Raji (cell line): ENCODE measurements around the gene SLC6A3.

Source experiments
- POLR2A ChIP-seq: IDR thresholded peaks from 2 replicates; pipeline ENCODE4 v1.6.1; 2011; ENCODE audit warnings: low read depth, low read length, control low read depth; ENCODE audit not compliant: insufficient read depth

SLC6A3 gene

DNA sequence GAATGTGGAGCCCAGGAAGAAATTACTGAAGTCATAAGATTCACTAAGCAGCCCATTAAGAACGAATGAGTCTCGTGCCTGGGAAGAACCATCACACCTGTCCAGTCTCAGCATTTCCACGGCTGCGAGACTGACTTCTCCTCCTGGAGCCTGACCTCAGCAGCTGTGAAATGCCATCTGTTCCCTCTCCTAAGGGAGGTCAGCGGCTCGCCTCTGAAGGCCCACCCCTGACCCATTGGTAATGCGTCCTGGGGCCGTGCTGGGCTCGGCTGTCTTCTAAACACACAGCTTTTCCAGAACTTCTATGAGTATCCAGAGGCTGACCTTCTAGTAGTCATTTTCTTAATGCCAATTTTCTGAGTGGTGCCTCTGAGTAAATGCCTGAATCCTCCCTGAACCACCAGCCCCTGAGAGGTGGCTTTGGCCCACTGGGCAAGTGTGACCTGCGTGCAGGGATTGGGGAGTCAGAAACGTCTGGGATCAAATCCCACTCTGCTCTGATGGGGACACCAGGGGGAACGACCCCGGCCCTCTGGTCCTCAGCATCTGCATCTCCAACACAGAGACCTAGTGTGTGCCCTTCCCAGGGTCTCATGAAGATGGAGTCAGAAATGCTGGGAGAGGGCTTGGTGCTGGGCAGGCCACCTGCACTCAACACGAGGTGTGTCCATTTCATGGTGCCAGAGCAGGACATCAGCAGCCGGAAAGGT is 5.7 kb downstream of the SLC6A3 start:
- no peak for TF ChIP-seq POLR2A

DNA sequence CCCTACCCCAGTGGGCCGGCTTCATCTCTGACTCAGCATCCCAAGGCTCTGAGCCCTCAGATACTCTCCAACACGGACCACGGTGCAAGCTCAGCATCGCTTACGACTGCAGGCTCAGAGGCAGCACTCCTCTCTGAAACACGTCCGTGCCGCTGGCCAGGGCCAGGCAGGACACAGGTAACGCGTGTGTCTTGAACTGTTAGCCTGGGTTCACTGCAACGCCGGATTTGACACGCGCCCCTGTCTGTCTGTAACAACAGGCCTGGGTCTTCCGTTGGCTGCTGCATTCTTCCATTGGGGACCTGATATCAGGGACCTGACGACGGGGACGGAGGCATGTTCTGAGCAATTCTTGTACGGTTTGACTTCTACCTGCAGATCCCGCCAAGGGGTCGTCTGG is 6.4 kb downstream of the SLC6A3 start:
- TF ChIP-seq POLR2A: no peak

DNA sequence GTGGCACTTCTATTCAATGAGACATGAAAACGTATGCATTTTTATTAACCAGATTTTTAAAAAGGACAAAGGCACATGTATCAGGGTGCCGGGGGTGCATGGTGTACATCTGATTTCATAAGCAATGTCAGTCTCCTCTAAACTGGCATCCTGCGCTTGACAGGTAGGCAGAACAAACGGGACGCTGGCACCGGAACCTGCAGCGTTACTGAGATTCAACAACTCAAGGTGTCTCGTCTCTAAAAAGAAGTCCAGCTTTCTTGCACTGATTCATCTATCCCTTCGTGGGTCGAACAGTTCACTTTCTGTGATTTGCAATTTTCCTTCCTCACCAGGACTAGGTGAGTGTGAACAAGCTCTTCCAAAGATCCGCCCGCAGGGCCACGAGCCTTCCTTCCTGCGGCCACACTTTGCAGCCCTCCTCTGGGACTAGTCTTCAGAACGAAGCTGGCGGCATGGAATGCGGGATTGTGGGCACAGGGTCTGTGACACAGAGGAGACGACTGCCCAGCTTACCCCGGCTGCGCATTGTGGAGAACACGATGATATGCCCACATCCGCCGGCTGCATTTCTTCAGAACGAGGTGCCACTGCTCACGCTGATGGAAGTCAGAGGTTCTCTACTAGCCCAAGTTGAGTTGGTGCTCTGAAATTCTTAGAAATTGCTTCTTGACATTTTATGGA is 7.2 kb downstream of the SLC6A3 start:
- TF ChIP-seq POLR2A: no peak

DNA sequence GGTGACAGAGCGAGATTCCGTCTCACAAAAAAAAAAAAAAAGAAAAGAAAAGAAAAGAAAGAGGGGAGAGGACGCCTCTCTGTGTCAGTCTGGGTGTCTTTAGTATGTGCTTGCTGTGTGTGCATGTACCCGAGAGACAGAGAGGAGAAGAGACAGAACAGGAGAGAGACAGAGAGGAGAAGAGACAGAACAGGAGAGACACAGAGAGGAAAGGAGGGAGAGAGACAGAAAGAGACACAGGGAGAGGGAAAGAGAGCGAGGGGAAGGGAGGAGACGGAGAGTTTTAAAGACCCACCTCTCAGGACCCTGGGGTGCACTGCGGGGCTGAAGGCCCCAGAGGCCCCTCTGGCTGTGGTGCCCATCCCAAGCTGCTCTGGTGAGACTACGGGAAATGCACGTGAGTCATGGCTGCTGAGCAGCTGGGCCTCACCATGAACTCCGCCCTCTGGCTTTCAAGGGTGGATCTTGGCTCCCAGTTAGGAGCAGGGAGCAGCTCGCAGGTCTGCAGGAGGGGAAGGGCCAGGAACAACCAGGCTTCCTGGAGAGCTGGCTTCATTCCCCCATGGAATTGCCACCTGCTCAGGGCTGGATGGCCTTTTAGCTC is 7.9 kb downstream of the SLC6A3 start:
- no peak for TF ChIP-seq POLR2A

DNA sequence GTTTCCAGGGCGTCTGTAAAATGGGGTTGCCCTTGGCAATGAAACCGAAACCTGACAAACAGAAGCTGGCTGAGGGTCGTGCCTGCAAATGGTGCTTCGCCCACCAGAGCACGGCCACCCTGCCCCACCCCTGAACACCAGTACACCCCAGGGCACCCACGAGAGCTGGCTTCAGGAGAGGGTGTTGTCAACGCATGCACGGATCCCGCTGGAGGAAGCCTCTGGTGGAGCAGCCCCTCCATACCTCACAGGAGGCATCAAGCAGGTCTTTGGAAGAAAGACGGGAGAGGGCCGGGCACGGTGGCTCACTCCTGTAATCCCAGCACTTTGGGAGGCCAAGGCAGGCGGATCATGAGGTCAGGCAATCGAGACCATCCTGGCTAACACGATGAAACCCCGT is 8.6 kb downstream of the SLC6A3 start:
- TF ChIP-seq POLR2A: no peak

DNA sequence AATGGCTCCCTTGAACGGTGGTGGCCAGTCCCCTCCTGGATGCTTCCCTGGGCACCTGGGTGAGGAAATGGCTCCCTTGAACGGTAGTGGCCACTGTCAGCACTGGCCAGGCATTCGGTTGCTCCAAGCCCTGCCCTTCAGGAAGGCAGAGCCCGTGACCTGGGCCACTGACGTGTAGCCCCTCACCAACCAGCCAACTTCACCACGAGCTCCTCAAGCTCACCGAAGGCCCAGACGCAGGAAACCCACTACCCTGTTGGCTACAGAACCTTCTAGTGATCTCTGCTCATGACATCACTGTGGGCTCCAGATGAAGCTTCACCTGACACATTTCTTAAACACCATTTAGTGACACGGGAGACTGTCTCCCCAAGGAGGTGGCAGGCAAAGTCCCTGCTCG is 9.2 kb downstream of the SLC6A3 start:
- no peak for TF ChIP-seq POLR2A

DNA sequence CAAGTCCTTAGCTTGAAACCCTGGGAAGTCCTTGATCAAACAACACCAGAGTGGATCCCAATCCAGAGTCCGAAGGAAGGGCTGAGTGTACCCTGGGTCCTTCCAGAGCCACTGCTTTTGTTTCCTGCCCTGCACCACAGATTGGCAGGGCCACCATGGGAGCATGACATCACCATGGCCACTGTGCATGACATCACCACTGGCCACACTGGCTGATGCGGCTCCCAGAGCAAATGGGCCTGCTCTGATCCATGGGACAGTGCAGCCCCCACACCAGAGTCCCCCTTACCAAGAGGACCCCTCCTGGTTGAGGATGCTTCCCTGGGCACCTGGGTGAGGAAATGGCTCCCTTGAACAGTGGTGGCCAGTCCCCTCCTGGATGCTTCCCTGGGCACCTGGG is 9.9 kb downstream of the SLC6A3 start:
- no peak for TF ChIP-seq POLR2A

DNA sequence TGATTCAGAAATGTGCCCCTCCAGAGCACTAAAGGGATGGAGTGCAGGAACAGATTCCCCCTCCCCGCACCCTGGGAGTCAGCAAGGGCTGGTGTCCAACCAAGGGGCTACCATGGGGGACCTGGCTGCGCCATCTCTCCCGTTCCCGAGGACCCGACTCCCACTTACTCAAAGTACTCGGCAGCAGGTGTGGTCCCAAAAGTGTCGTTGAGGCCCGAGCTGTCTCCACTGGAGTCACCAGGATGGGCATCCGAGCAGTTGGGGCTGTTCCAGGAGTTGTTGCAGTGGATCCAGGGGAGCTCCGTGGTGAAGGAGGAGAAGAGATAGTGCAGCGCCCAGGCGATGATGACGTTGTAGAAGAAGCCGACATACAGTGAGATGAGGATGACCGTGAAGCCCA is 12.9 kb downstream of the SLC6A3 start:
- no peak for TF ChIP-seq POLR2A

DNA sequence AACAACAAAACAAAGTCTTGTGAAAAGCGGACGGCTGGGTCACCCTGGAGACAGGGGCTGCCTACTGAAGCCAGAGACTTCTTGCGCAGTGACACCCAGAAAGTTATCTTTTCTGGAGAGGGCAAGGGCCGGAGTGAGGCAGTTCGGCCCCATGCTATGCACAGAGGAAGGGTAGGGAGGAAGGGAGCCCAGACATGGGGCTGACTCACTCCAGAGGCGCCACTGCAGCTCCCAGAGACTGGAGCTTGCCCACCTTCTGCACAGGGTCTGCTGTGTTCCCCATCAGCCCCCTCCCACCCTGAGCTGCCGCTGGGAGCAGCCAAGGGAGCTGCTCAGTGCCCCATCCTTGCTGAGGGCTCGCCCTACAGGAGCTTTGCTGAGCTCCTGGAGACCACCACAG is 13.3 kb downstream of the SLC6A3 start:
- TF ChIP-seq POLR2A: no peak

DNA sequence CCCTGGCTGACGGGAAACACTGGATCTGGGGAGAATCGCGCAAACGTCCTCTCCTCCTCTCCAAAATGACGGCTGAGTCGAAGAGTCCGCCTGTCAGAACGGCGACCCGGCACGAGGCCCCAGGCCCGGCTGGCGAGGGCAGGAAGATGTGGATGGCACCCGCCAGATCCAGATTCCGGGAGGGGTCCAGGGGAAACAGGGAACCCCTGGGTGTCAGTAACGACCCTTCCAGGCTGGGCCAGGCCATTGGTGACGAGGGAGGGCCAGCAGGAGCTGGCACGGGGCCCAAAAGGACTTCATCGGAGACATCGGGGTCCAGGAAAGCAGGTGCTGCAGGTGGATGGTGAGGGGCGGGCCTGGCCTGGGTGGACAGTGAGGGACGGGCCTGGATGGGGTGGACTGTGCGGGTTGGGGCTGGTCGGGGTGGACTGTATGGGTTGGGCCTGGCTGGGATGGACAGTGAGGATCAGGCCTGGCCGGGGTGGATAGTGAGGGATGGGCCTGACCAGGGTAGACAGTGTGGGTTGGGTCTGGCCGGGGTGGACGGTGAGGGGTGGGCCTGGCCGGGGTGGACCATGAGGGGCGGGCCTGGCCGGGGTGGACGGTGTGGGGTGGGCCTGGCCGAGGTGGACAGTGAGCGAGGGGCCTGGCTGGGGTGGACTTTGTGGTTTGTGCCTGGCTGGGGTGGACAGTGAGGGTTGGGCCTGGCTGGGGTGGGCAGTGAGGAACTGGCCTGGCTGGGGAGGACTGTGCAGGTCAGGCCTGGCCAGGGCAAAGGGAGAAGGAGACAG is 14.0 kb downstream of the SLC6A3 start:
- no peak for TF ChIP-seq POLR2A

DNA sequence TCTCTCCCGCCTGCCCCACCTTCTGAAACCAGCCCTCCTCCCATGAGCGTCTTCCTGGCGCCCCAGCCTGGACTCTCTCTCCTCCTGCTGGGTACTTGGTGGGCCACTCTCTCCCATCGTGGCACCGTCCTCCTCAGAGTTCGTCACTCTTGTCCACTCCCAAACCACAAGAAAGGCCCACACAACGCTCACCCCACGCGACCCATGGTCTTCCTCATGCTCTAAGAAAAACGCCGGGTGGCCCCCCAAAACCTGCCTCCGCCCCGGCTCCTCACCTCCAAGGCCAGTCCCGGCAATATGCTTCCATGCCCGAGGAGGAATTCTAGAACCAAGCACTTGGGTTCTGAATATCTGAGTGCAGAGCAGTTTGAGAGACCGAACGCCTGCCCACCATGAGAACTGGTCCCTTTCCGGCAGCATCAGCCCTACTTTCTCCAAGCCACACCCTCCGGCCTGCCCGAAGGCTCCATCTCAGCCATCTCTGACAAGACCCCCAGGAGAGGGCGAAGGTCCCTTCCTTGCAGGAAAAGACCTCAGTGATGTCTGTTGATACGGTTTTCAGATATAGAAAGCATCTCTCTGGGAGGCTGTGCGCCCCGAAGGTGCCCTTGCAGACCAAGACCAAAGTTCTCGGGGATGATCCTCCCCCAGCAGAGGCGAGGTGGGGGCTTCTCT is 15.0 kb downstream of the SLC6A3 start:
- no peak for TF ChIP-seq POLR2A

DNA sequence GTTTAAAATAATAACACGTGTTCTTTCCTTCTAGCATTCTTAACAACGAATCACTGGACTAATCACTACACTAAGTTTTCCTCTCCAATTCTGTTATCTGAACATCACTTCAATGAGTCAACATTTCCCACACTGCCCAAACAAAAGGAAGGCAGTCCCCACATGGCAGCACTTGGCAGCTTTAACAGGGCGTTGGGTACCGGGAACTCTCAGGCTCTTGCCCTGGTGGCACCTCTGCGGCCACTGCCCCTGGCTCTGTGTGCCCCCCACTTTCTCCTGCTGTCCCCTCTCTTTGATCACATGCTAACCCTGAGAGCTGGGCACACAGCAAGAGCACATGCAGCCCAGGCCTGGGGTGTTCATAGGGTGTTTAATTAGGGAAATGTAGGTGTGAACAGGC is 15.7 kb downstream of the SLC6A3 start:
- TF ChIP-seq POLR2A: no peak

DNA sequence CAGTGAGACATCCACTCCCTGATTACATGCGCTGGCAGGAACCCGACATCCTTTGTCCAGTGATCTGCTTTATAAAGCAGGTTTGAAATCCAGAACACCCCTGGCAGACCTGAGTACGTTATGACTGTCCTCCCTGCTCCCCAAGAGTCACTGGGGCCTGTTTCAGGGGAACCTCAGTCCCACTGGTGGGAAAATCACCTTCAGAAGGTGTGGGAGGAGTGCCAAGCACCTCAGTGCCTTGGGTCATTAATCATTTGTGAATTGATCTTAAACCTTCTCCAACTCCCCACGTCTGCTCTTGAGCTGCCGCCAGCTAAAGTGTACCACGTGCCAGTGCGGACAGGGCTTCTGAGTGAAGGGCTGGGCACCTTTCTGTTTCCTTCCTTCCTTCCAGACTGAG is 16.2 kb downstream of the SLC6A3 start:
- TF ChIP-seq POLR2A: no peak

DNA sequence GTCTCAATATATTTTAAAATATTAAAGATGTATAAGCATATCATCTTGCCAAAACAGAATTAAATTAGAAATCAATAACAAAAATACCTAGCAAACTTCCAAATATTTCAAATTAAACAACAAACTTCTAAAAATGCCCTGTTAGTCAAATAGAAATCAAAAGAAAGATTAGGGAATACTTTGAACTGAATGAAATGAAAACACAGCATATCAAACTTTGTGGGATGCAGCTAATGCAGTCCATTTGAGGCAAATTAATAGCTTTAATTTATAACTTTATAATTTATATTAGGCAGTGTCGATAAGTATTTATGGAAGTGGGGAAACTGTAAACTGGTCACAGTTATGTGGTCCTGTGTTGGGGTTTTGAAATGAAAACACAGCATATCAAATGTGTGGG is 17.1 kb downstream of the SLC6A3 start:
- no peak for TF ChIP-seq POLR2A

DNA sequence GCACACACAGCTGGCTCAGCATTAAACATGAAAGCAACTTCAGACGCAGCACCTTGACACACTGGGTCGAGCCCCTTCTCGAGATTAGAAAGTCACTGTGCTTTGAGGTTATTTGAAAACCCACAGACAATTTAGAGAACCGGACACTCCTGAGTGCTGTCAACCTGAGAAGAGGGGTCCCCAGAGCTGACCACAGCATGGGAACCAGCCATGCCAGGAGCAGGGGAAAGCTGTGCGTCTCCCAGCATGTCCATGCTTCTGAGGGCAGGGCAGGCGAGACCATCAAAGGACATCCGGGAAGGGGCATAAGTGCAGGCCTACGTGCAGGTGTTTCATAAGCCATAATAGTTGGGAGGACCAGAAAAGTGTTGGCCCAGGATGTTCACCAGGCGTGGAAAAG is 20.5 kb downstream of the SLC6A3 start:
- TF ChIP-seq POLR2A: no peak

DNA sequence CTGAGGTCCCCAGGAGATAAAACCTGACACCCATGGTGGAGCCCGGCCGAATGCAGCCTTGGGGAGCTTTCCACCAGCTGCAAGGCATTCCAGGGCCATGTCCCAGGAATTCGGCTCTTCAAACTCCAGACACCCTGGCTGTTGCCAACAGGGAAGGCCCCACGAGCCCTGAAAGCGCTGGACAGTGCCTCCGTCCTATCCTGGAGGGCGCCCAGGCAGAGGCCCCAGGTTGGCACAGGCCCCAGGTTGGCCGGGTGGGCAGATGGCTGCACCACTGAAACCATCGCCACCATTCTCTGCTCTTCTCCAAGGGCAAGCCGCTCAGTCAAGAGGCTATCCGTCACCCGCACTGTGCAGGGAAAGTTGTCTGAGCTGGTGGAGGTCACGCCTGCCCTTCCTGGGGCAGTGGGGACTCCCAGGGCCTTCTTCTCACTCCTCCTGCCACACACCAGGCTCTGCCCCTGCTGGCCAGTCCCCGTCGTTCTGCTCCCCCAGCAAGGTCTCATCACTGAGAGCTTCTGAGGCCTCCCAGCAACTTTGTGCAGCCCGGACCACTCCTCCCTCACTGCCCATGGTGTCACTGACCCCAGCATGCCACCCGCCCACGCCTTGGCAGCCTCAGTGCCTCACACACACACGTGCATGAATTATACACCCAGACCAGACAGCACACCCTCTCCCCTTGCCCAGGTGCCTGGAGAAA is 21.2 kb downstream of the SLC6A3 start:
- TF ChIP-seq POLR2A: no peak
